Fibroblast of upper back skin (primary cell): ENCODE results near the gene FIGN.
A peak's percentile ranks its signal among the peaks of the same experiment; 100 is the strongest.

ENCODE experiments used
- DNase-seq: peaks from one replicate; pipeline ENCODE4 v3.0.0-alpha.2; 2013

Gene FIGN

GRCh38 chr2:163607630-163608029 is 128.2 kb downstream of the FIGN start:
- no peak for DNase-seq

DNA sequence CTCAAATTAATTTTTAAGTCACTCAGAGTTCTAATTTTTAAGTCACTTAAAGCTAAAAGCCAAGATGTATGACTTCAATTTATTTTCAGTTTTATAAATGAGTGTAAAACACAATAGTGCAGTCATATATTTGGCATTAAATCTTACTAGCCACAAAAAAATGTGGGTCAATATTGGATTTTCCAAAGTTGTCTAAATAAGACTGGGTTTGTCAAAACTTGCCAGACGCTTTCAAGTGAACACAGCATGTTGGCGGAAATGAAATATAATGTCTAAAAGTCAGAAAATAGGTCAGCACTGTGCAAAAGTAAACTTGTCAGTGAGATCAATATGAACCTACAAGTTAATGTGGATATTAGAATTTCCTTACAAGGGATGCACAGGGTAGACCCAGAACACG is 128.9 kb downstream of the FIGN start:
- no peak for DNase-seq

DNA sequence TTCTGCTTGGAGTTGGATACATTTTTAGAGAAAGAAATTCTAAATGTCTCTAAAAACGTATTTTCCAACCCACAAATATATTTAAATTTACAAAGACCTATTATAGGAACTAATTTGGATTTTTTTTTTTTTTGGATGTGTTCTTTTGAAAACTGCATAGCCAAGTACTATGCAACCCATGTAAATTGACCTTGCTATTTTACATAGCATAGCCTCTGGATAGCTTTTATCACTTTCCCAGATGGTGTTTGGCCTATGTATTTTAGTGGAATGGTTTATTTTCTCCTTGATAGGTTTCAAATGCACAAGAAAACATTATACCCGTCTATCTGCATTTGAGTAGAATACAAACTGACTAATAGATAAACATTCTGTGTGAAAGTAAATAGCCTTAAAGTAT is 130.0 kb downstream of the FIGN start:
- DNase-seq, result no peak

DNA sequence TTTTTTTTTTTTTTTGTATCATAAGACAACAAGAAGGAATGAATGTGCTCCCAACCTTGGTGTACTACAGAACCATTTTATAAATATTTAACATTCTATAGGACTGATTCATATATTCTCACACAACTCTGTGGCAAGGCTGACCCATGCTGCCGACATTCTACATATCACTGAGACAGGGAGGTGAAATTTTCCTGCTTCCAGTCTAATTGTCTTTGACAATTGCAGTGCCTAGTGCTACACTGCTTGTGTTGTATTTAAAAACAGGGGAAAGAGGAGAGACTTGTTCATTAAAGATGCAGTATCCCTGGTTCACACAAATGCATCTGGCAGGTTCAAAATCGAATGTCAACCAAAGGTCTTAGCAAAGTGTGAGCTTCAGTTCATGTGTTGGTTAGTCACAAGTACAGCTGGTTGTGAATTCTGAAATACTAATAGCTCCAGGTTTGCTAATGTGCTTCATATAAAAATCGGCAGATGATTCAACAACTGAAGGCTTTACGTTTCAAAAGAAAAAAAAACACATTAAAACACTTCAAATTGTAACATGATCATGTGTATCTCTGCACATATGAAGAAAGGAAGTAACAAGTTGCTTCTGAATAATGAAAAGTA is 130.8 kb downstream of the FIGN start:
- DNase-seq, result peak; percentile 88

DNA sequence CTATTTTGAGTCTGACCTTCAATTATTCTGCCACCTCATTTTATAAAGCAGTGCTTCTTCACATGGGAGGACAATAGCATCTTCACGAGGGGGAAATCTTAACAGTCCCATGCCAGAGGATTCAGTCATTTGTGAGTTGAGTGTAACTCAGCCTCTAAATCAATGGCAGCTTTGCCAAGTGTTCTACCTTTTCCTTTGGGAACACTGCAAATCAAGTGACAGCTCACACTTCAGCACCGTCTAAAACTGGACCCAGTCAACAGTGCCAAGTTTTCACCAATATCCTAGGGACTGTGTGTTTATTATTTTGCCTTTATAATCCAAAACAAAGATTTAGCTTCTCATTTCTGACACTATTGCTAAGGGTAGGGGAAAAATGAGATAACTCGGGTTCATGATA is 133.6 kb downstream of the FIGN start:
- DNase-seq, result no peak

DNA sequence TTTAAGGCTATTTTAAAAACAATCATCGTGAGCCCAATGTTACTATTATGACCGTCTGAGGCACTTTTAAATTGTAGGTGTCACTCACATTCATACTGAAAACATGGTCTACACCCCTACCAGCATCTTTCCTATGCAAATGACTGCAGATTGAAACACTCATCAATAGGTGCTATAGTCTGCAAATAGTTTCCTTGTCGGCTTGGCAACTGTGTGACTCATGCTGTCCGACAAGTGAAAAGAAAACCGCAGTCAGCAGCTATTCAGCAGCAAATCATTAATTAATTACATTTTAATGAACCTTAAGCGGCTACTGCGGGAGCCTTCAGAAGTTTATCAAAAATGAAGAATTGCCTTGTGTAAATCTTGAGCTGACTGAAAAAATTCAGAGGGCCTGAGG is 134.4 kb downstream of the FIGN start:
- DNase-seq, result peak; percentile 42

GRCh38 chr2:163600801-163601200 is 135.0 kb downstream of the FIGN start:
- DNase-seq, result no peak

DNA sequence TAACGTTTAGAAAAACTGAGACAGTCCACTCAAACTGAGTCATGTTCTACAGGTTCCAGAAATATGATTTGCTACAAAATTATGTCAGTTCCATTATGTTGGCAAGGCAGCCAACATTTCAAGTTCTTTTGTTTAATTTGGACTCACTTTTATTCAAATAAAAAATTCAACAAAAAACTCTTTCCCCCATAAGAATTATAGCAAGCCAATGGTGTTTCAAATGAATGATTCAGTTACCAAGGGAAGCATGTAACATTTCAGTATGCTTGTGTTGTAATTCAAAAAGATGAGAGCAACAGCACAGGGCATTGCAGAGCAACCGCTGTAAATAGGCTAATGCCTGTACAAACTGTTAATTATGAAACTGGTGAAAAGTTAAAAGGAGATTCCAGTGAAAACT is 140.8 kb downstream of the FIGN start:
- peak; percentile 60 for DNase-seq

GRCh38 chr2:163594497-163594896 is 141.3 kb downstream of the FIGN start:
- DNase-seq, result no peak

- no peak for DNase-seq
Observed at GRCh38 chr2:163593982-163594381, 141.8 kb downstream of the FIGN start.

- no peak for DNase-seq
Observed at GRCh38 chr2:163592954-163593622, 142.7 kb downstream of the FIGN start.

DNA sequence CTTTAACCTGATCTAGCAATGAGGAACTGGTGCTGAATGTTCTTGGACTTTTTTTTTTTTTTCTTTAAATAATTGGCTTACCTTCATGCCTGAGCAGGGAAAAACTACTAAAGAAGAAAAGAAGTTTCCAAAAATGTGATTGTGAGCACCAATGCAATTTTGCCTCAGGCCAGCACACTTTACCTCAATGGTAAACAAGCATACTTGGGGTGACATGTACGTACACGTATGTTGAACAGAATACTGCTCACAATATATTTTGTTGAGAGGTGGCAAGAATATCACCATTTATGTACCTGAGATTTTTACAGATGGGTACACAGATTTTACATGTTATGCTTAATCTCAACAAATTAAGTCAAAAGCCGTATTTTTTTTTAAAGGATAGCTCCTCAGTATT is 144.3 kb downstream of the FIGN start:
- DNase-seq, result no peak

GRCh38 chr2:163580757-163581156 is 155.1 kb downstream of the FIGN start:
- DNase-seq, result no peak

GRCh38 chr2:163574309-163574708 is 161.5 kb downstream of the FIGN start:
- no peak for DNase-seq

DNA sequence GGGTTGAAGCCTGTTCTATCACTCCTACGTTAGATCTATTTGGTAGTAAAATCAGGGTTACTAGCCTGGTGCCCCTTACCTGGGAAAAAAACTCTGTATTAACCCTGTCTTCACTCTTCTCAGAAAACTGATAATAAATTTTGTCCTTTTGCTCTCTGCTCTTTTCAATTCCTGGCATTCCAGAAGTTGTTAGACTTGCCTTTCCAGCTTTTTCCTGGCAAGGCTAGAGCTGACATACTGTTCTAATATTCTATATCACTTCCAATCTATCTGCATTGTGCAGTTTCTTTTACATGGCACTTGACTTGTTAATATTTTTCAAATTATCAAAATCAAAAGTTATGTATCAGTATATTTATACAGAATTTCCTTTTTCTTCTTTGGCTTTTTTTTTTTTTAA is 162.2 kb downstream of the FIGN start:
- DNase-seq, result no peak

DNA sequence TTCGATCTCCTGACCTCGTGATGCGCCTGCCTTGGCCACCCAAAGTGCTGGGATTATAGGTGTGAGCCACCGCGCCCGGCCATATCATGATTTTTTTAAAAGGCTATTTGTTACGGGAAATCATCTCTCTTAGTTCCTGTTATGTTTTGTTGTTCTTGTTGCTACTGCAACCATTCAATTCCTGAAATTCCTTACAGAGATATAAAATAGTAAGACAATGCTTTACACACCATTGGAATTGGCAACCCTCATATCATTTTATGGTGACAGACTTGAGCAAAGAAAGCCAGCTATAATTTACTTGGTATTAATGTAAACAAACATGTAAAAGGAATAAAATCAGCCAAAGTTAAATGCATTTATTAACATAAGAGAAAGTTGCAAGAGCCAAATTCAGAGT is 163.0 kb downstream of the FIGN start:
- DNase-seq, result no peak

- DNase-seq, result no peak
Observed at GRCh38 chr2:163571423-163572102, 164.2 kb downstream of the FIGN start.

DNA sequence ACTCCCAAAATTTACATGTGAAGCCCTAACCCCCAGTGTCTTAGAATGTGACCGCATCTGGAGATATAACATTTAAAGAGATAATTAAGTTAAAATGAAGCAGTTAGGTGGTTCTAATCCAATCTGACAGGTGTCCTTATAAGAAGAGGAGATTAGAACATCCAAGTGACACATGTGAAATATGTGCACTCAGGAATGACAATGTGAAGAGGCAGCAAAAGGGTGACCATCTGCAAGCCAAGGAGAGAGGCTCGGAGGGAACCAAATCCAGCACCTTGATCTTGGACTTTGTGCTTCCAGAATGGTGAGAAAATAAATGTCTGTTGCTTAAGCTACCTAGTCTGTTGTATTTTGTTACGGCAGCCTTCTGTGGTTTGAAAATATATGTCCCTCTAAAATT is 165.4 kb downstream of the FIGN start:
- no peak for DNase-seq

DNA sequence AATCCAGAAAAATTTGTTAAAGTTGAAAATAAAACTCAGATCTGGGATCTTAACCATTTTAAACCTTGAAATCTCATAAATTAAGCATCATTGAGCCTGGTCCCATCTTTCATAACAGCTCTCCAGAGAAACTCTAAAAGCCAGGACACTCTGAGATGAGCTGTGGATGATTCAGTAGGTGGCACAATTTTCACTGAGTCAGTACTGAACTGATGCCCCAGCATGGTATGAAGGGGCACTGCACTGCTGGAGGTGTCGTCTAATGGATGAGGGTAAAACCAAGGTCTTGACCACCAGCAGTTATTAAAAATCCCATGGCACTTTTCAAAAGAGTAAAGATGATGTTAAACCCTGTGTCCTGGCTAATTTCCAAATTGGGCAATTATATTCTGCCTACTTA is 170.6 kb downstream of the FIGN start:
- no peak for DNase-seq

GRCh38 chr2:163564236-163564635 is 171.6 kb downstream of the FIGN start:
- no peak for DNase-seq

GRCh38 chr2:163563336-163563735 is 172.5 kb downstream of the FIGN start:
- DNase-seq, result no peak

- DNase-seq, result no peak
Observed at GRCh38 chr2:163558251-163559021, 177.4 kb downstream of the FIGN start.

GRCh38 chr2:163556511-163556910 is 179.3 kb downstream of the FIGN start:
- peak; percentile 59 for DNase-seq

GRCh38 chr2:163554864-163555263 is 180.9 kb downstream of the FIGN start:
- peak; percentile 19 for DNase-seq
